VCaP (cell line): ENCODE results near the gene STK33.

Source experiments
- H3K27ac ChIP-seq: fragments of 450-650 bp; 2 replicates; pipeline ENCODE4 v1.5.1; 2017
- TF ChIP-seq, protein P1 (sequence below): fragments of 450-650 bp; conservative IDR thresholded peaks from 2 replicates; pipeline ENCODE4 v1.5.1; 2017; ENCODE audit warnings: mild to moderate bottlenecking, moderate library complexity

Gene STK33

DNA sequence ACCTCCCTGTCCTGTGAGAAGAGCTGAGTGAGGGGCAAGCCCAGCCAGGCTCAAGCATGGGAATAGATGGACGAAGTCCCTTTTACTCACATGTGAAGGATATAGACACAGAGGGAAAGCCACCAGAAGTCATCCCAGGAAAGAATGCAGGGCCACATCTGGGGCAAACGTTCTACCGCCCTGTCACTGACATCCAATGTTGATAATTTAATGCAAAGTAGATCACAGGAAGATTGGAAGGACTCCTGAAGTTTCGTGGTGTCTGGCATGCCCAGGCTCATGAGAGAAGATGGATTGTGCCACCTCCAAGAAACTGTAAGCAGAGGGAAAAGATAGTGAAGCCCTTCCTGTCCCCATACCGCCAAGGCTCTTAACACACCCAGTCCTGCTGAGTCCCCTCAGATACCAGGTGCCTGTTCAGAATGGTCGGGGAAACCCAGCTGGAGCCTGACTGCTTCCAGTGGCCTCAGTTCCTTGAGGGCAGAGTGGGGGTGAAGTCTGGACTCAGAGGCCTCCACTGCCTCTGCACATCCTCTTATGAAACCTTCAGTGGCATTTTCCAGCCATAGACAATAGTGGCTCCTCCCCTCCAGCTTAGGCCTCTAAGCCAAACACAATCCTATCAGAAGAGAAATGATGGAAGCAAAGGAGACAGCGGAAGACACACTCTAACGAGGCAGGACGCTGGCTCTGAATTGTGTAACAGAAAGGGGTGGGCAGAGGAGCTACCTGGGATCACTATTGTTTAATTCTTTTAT is 7.5 kb upstream of the STK33 start:
- TF ChIP-seq, protein P1, sequence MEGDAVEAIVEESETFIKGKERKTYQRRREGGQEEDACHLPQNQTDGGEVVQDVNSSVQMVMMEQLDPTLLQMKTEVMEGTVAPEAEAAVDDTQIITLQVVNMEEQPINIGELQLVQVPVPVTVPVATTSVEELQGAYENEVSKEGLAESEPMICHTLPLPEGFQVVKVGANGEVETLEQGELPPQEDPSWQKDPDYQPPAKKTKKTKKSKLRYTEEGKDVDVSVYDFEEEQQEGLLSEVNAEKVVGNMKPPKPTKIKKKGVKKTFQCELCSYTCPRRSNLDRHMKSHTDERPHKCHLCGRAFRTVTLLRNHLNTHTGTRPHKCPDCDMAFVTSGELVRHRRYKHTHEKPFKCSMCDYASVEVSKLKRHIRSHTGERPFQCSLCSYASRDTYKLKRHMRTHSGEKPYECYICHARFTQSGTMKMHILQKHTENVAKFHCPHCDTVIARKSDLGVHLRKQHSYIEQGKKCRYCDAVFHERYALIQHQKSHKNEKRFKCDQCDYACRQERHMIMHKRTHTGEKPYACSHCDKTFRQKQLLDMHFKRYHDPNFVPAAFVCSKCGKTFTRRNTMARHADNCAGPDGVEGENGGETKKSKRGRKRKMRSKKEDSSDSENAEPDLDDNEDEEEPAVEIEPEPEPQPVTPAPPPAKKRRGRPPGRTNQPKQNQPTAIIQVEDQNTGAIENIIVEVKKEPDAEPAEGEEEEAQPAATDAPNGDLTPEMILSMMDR, result no peak
- no peak overlapping the region for H3K27ac ChIP-seq

DNA sequence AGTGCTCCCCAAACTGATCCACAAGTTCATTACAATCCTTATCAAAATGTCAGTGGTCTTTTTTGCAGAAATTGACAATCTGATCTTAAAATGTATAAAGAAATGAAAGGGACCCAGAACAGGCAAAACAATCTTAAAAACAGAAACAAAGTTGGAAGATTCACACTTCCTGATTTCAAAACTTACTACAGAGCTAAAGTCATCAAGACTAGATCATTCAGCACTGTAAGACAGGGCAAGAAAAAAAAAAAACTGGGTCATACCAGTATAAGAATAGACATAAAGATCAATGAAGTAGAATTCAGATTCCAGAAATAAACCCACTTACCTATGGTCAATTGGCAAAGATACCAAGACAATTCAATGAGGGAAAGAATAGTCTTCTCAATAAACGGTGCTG is 4.5 kb upstream of the STK33 start:
- TF ChIP-seq, protein P1, result no peak
- H3K27ac ChIP-seq, result no peak overlapping the region

DNA sequence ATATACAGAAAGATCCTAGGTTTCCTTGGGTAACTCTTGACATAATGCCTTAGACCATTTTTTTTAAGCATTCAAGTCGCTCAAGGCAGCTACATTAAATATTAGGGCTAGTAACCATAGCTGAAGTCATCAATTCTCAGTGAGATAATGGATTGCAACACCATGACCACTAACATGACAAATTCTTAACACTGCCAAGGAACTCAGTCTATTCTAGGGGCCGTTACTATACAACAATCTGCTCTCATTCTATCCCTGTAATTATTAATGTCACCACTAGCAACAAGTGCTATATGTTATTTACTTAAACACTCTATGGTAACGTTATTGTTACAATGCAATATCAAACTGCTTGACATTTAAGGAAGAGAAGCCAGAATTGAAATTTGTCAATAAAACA is 3.2 kb upstream of the STK33 start:
- H3K27ac ChIP-seq, result no peak overlapping the region
- TF ChIP-seq, protein P1, result no peak

DNA sequence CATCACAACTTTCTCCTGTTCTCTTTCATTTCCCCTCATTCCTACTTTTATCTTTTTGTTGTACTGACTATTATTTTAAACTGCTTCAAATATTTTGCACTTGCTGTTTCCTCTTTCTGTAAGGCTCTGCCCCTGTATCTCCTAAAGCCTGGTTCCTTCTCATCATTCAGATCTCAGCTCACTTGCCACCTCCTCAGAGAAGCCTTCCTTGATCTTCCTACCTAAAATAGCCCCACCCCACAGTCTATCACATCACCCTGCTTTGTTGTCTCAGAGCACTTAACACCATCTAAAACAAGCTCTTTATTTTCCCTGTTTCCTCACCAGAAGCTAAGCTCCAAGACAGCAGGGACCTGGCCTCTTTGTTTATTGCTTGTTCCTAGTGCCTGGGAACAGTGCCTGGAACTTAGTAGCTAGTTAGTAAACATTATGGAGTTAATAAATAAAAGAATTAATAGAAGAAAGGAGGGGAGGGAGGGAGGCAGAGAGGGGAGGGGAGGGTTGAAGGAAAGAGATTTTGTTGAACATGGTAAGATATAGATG is 2.5 kb upstream of the STK33 start:
- TF ChIP-seq, protein P1, result no peak
- H3K27ac ChIP-seq, result no peak overlapping the region

DNA sequence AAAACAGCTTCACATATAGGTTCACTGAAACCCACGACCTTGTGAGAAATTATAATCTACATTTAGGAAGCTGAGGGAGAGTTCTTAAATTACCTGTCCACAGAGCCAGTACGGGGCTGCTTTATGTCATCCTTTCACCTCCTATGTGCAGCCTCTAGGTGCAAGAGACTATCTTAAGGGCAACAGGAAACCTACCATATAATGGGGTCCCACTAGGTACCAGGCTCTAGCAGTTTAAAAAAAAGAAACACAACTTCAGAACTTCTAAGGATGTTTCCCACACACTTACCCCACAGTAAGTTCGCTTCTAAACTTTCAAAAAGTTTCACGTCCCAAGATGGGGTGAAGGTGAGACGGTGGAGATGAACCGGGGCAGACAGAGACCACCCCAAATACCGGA is 573 bp downstream of the STK33 start:
- TF ChIP-seq, protein P1, result no peak
- H3K27ac ChIP-seq, result no peak overlapping the region; the same call in 1 of the 2 replicates

DNA sequence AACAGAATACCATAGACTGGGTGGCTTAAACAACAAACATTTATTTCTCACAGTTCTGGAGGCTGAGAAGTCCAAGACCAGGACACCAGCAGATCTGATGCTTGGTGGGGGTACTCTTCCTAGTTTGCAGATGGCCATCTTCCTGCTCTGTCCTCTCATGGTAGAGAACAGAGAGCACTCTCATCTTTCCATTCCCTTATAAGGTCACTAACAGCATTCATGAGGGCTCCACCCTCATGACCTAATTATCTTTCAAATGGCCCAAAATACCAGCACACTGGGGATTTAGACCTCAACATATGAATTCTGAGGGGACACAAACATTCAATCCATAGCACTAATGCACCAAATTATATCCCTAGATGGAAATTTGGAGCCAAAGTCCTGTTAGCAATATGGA is 6.1 kb downstream of the STK33 start:
- H3K27ac ChIP-seq, result no peak overlapping the region
- TF ChIP-seq, protein P1, result no peak

DNA sequence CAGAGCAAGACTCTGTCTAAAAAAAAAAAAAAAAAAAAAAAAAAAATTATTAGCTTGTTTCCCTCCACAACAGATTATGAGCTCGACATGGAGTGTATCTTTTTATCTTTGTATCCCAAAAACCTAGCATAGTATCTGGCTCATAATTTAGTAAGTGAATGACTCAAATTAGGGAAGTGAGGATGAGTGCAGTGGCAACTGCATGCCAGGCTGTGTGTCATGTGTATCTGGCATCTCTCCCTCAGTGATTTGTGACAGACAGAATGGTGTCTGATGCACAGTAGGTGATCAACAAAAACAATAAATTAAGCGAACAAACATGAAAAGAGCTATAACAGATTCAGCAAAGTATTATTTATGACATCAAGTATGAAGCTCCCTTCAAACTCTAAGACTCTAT is 7.2 kb downstream of the STK33 start:
- TF ChIP-seq, protein P1, result no peak
- H3K27ac ChIP-seq, result no peak overlapping the region
